Liver (tissue), 9 donors: ENCODE results near the gene APPL1. TPM values are rescaled to one million over a fixed set of nuclear protein-coding genes. Genes with fewer than 3 reads are reported as not detected.

Source experiments
- DNase-seq: peaks from one replicate; pipeline ENCODE4 v3.0.0-alpha.2; 2017; ENCODE audit warnings: low spot score
- H3K27ac ChIP-seq, 2 donors: one replicate each; pipeline ENCODE4 v1.7.0; 2013; ENCODE audit warnings: inconsistent platforms in 2 of 2, low read length in 2 of 2, control low read depth in 1 of 2, low read depth in 1 of 2, mild to moderate bottlenecking in 1 of 2
- H3K27me3 ChIP-seq, 4 donors: one replicate each; pipeline versions ENCODE4 v1.6.1 to v1.7.0; 2013; ENCODE audit warnings: low read length in 3 of 4, inconsistent platforms in 1 of 4, mild to moderate bottlenecking in 1 of 4, moderate library complexity in 1 of 4; ENCODE audit not compliant: control insufficient read depth in 4 of 4, insufficient read depth in 4 of 4
- H3K36me3 ChIP-seq, 4 donors: one replicate each; pipeline versions ENCODE4 v1.6.1 to v1.7.0; 2013; ENCODE audit warnings: low read length in 3 of 4, mild to moderate bottlenecking in 3 of 4, low read depth in 1 of 4, moderate library complexity in 1 of 4; ENCODE audit not compliant: control insufficient read depth in 4 of 4, insufficient read depth in 3 of 4
- H3K4me1 ChIP-seq, 4 donors: one replicate each; pipeline versions ENCODE4 v1.6.1 to v1.7.0; 2013; ENCODE audit warnings: low read length in 3 of 4, mild to moderate bottlenecking in 3 of 4, moderate library complexity in 1 of 4; ENCODE audit not compliant: control insufficient read depth in 4 of 4, insufficient read depth in 4 of 4
- H3K4me3 ChIP-seq, 3 donors: one replicate each; pipeline versions ENCODE4 v1.6.1 to v1.7.0; 2013; ENCODE audit warnings: low read length in 3 of 3, control low read depth in 1 of 3, low read depth in 1 of 3, mild to moderate bottlenecking in 1 of 3
- H3K9ac ChIP-seq, 2 donors: one replicate each; pipeline ENCODE4 v1.7.0; 2013; ENCODE audit warnings: low read length in 2 of 2, mild to moderate bottlenecking in 2 of 2, moderate library complexity in 2 of 2, control low read depth in 1 of 2, low read depth in 1 of 2
- H3K9me3 ChIP-seq, 4 donors: one replicate each; pipeline versions ENCODE4 v1.6.1 to v1.7.0; 2013; ENCODE audit warnings: low read length in 3 of 4; ENCODE audit not compliant: control insufficient read depth in 4 of 4
- ATF3 ChIP-seq: IDR thresholded peaks from 2 replicates; pipeline ENCODE4 v1.6.1; 2016; ENCODE audit warnings: antibody characterized with exemption
- EGR1 ChIP-seq, 2 donors: IDR thresholded peaks; 2 replicates each; pipeline ENCODE4 v1.6.1; 2016 to 2018; ENCODE audit warnings: antibody characterized with exemption in 2 of 2, low read depth in 2 of 2
- FOXA1 ChIP-seq: IDR thresholded peaks from 2 replicates; pipeline ENCODE4 v1.6.1; 2016; ENCODE audit warnings: antibody characterized with exemption
- GABPA ChIP-seq, 2 donors: IDR thresholded peaks in 1 of 2; conservative IDR thresholded peaks in 1 of 2; 2 replicates each; pipeline ENCODE4 v1.6.1; 2016; ENCODE audit warnings: antibody characterized with exemption in 2 of 2, mild to moderate bottlenecking in 1 of 2, moderate library complexity in 1 of 2
- HNF4A ChIP-seq, 2 donors: conservative IDR thresholded peaks; 2 replicates each; pipeline ENCODE4 v1.6.1; 2016; ENCODE audit warnings: antibody characterized with exemption in 2 of 2, mild to moderate bottlenecking in 2 of 2
- MAX ChIP-seq: IDR thresholded peaks from 2 replicates; pipeline ENCODE4 v1.6.1; 2016; ENCODE audit warnings: antibody characterized with exemption
- NR2F2 ChIP-seq: IDR thresholded peaks from 2 replicates; pipeline ENCODE4 v1.6.1; 2016; ENCODE audit warnings: antibody characterized with exemption
- RAD21 ChIP-seq, 2 donors: IDR thresholded peaks; 2 replicates each; pipeline ENCODE4 v1.6.1; 2016; ENCODE audit warnings: antibody characterized with exemption in 2 of 2, mild to moderate bottlenecking in 2 of 2
- RXRA ChIP-seq, 2 donors: IDR thresholded peaks; 2 replicates each; pipeline ENCODE4 v1.6.1; 2017 to 2018; ENCODE audit warnings: antibody characterized with exemption in 2 of 2, mild to moderate bottlenecking in 1 of 2
- SP1 ChIP-seq: IDR thresholded peaks from 2 replicates; pipeline ENCODE4 v1.6.1; 2018; ENCODE audit warnings: antibody characterized with exemption, mild to moderate bottlenecking
- TAF1 ChIP-seq: conservative IDR thresholded peaks from 2 replicates; pipeline ENCODE4 v1.6.1; 2016; ENCODE audit warnings: antibody characterized with exemption, mild to moderate bottlenecking
- YY1 ChIP-seq: IDR thresholded peaks from 2 replicates; pipeline ENCODE4 v1.6.1; 2016; ENCODE audit warnings: antibody characterized with exemption, mild to moderate bottlenecking
- WGBS: extraction: QIAGEN DNeasy Blood & Tissue Kit; methylation state at CpG from one replicate; pipeline ENCODE4 v1.1.7; 2013; 5-methylcytosine and 5-hydroxymethylcytosine counted together
- polyA plus RNA-seq, 2 donors: library from polyadenylated mRNA; stranded (reverse) in 1 of 2; unstranded in 1 of 2; fragments of 200-250 nt in 1 of 2; fragments of >200 nt in 1 of 2; fragmentation: Nextera tagmentation in 1 of 2; extraction: Ambion mirVana in 1 of 2; gene quantifications; one replicate each; pipeline versions ENCODE4 v1.2.1 to v1.2.3, GENCODE V29; 2013 to 2015
- total RNA-seq, 2 donors: library from RNA; depleted of rRNA; stranded (reverse); fragments of >200 nt; gene quantifications; one replicate each; pipeline ENCODE4 v1.2.3, GENCODE V29; 2014
- TF ChIP-seq, protein P1 (sequence below): IDR thresholded peaks from 2 replicates; pipeline ENCODE4 v1.6.1; 2016; ENCODE audit warnings: antibody characterized with exemption, mild to moderate bottlenecking
- TF ChIP-seq, protein P2 (sequence below): IDR thresholded peaks from 2 replicates; pipeline ENCODE4 v1.6.1; 2016; ENCODE audit warnings: antibody characterized with exemption
- donor health status: healthy.
- donor health status: healthy.
- donor health status: healthy.
- donor health status: healthy.
- donor health status: healthy.

Gene APPL1
- total and polyA plus RNA-seq, 4 donors = 7.7 to 30.3 (median 19.2) TPM

DNA sequence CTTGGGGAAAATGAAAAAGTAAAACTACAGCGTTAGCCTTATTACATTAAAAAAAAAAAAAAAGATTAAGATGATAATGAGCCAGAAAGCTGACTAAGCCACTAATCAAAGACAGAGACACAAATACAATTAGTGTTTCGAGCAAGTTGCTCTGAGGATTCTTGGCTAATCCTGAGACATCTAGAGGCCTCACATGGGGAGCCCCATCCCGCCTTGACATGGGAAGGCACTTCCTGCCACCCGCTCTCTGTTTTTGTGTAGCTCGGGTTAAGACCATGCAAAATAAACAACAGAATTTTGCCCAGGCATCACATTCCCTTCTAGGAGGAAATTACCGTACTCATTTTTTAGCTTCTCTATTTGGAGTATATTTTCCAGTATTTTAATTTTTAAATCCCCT lies 43.0 kb upstream of the APPL1 start:
- 66% methylated on average over 6 of the region's 6 CpGs for WGBS
- Histone ChIP-seq H3K9me3 (no peaks in the 10 kb centered on the region), H3K9ac (no peak overlapping the region)

DNA sequence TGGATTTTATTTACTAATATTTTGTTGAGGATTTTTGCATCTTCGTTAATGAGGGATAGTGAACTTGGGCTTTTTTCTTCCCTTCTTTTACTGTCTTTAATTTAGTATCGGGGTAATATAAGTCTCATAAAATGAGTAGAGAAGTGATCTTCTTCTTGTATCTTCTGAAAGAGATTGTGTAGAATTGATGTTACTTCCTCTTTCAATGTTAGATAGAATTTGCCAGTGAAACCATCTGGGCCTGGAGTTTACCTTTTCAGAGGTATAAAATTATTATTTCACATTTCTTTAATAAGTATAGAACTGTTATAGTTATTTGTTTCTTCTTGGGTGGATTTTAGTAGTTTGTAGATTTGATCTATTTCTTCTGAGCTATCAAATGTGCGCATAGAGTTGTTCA lies 35.5 kb upstream of the APPL1 start:
- no peaks in the 10 kb centered on the region for H3K27me3 ChIP-seq
- H3K27ac ChIP-seq = no peak overlapping the region
- H3K9ac ChIP-seq = no peak overlapping the region
- no peak for DNase-seq
- no peak for TF ChIP-seq HNF4A (conservative IDR thresholded peaks at IDR 0.05)
- TF ChIP-seq ATF3 = no peak
- no peak for TF ChIP-seq YY1
- no peak for TF ChIP-seq MAX
- no peak for TF ChIP-seq FOXA1
- TF ChIP-seq SP1 = no peak
- no peak for TF ChIP-seq RXRA (IDR thresholded peaks at IDR 0.05)
- H3K9me3 ChIP-seq = no peaks in the 10 kb centered on the region
- H3K4me3 ChIP-seq = no peak overlapping the region
- whole genome bisulfite sequencing = 94% methylated on average over 3 of the region's 3 CpGs
- H3K4me1 ChIP-seq = no peaks in the 10 kb centered on the region
- H3K36me3 ChIP-seq = no peaks in the 10 kb centered on the region

More for the DNA sequence above, 43.0 kb upstream of the APPL1 start:
- H3K27ac ChIP-seq = no peak overlapping the region
- H3K4me1 ChIP-seq = no peaks in the 10 kb centered on the region
- no peak for DNase-seq
- TF ChIP-seq, protein P1, sequence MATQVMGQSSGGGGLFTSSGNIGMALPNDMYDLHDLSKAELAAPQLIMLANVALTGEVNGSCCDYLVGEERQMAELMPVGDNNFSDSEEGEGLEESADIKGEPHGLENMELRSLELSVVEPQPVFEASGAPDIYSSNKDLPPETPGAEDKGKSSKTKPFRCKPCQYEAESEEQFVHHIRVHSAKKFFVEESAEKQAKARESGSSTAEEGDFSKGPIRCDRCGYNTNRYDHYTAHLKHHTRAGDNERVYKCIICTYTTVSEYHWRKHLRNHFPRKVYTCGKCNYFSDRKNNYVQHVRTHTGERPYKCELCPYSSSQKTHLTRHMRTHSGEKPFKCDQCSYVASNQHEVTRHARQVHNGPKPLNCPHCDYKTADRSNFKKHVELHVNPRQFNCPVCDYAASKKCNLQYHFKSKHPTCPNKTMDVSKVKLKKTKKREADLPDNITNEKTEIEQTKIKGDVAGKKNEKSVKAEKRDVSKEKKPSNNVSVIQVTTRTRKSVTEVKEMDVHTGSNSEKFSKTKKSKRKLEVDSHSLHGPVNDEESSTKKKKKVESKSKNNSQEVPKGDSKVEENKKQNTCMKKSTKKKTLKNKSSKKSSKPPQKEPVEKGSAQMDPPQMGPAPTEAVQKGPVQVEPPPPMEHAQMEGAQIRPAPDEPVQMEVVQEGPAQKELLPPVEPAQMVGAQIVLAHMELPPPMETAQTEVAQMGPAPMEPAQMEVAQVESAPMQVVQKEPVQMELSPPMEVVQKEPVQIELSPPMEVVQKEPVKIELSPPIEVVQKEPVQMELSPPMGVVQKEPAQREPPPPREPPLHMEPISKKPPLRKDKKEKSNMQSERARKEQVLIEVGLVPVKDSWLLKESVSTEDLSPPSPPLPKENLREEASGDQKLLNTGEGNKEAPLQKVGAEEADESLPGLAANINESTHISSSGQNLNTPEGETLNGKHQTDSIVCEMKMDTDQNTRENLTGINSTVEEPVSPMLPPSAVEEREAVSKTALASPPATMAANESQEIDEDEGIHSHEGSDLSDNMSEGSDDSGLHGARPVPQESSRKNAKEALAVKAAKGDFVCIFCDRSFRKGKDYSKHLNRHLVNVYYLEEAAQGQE = no peak
- TF ChIP-seq GABPA (IDR thresholded peaks at IDR 0.05 in 1 of 2, conservative IDR thresholded peaks at IDR 0.05 in 1 of 2) (no peak), RAD21 (IDR thresholded peaks at IDR 0.05) (no peak), ATF3 (no peak), MAX (no peak), TAF1 (no peak), EGR1 (IDR thresholded peaks at IDR 0.05; ENCODE audit: low read depth in 2 of 2) (no peak), NR2F2 (no peak)
- TF ChIP-seq, protein P2, sequence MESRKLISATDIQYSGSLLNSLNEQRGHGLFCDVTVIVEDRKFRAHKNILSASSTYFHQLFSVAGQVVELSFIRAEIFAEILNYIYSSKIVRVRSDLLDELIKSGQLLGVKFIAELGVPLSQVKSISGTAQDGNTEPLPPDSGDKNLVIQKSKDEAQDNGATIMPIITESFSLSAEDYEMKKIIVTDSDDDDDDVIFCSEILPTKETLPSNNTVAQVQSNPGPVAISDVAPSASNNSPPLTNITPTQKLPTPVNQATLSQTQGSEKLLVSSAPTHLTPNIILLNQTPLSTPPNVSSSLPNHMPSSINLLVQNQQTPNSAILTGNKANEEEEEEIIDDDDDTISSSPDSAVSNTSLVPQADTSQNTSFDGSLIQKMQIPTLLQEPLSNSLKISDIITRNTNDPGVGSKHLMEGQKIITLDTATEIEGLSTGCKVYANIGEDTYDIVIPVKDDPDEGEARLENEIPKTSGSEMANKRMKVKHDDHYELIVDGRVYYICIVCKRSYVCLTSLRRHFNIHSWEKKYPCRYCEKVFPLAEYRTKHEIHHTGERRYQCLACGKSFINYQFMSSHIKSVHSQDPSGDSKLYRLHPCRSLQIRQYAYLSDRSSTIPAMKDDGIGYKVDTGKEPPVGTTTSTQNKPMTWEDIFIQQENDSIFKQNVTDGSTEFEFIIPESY = no peak
- H3K27me3 ChIP-seq = no peaks in the 10 kb centered on the region
- H3K4me3 ChIP-seq = no peak overlapping the region
- H3K36me3 ChIP-seq = no peaks in the 10 kb centered on the region
